CD4-positive, alpha-beta T cell treated with Interleukin-15 for 4 hours (primary cell): Measurements from ENCODE around the gene CARS2.
A peak's percentile ranks its signal among the peaks of the same experiment; 100 is the strongest.
"Not testable (repeated sequence)": the region's sequence is repeated elsewhere in the genome, so short reads cannot be mapped to it uniquely, and the experiment has no call there.

Experiments used
- DNase-seq: peaks from one replicate; pipeline ENCODE4 v3.0.0-alpha.2; 2020; ENCODE audit warnings: low spot score

Gene CARS2

DNA sequence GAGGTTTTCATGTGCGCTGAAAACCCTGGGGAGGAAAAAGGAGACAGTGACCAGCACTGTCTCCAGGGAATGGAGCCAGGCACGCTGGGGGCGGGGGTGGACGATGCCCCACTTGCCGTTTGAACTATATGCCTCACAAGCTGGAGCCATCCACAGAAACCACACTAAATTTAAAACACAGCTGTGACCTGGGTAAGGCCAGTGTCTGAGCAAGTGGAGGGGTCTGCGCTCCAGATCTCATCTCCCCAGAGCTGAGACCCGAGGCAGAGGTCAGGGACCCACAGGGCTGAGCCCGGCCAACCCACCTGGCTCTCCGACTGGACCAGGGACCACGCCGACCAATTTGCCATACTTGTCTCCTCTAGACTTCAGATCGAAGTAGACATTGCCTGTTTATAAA is 23.2 kb downstream of the CARS2 start:
- no peak for DNase-seq

DNA sequence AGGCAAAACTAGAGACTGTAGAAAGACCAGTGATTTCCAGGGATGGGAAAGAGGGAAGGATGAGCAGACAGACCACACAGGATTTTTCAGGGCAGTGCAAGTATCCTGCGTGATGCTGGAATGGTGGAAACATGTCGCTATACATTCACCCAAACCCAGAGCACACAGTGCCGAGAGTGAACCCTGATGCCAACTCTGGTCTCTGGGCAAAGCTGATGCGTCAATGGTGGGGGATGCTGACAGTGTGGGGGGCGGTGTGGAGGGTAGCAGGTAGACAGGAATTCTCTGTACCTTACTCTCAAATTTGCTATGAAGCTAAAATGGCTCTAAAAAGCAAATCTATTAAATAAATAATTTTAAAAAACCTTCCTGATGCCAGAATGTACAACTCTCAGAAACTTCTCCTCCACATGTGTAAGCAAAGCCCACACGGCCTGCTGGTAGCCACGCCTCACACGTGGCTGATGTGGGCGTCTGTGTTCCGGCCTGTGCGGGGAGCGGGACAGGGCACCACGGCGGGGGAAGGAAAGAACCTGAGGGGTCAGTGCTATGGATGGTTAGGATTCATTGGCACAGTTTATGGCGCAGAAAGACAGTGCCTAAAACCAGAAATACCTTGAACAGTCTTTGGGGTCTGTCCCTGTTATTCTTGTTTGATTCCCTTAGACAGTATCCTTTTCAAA is 23.9 kb downstream of the CARS2 start:
- DNase-seq = no peak

DNA sequence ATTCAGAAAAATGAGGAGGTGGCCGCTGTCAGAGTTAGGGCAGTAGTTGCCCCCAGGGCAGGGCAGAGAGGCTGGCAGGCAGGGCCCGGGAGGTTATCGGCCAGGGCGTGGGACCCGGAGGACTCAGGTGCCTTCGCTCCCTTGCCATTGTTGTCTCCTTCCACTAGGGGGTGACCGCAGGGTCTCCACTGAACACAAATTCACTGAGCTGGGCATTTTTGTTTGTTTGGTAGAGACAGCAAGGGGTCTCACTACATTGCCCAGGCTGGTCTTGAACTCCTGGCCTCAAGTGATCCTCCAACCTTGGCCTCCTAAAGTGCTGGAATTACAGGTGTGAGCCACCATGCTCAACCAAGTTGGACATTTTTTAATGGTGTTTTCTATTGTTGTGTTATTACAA is 25.1 kb downstream of the CARS2 start:
- DNase-seq = peak; percentile 16

DNA sequence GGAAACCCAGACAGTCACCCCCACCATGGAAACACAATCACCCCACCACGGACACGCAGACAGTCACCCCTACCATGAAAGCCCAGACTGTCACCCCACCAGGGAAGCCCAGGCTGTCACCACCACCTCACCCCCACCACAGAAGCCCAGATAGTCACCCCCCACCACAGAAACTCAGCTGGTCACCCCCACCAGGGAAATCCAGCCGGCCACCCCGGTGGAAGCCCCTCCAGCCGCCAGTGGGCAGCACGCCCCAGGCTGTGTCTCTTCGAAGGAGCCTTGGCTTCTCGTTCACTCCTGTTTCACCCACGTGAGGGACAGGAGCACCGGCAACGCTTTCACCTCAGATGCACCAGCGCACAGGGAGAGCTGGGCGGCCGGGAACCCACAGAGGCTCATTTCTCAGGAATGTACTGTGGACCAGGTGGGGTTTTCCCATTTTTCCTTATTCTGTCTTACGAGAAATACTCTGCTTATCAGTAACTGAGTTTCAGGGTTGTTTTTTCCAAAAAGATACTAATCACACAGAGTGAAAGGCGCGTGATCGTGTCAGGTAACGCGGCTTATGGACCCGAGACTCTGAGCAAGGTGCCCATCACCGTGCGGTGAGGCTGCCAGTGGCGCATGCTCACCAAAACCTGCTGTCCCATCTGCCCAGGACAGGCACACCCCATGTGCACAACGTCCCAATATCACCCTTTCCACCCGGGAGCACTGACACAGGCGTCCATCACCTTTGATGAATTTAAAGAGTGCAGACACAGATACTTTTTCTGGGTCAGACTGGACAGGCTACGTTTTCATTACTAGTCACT is 28.0 kb downstream of the CARS2 start:
- DNase-seq = no peak

DNA sequence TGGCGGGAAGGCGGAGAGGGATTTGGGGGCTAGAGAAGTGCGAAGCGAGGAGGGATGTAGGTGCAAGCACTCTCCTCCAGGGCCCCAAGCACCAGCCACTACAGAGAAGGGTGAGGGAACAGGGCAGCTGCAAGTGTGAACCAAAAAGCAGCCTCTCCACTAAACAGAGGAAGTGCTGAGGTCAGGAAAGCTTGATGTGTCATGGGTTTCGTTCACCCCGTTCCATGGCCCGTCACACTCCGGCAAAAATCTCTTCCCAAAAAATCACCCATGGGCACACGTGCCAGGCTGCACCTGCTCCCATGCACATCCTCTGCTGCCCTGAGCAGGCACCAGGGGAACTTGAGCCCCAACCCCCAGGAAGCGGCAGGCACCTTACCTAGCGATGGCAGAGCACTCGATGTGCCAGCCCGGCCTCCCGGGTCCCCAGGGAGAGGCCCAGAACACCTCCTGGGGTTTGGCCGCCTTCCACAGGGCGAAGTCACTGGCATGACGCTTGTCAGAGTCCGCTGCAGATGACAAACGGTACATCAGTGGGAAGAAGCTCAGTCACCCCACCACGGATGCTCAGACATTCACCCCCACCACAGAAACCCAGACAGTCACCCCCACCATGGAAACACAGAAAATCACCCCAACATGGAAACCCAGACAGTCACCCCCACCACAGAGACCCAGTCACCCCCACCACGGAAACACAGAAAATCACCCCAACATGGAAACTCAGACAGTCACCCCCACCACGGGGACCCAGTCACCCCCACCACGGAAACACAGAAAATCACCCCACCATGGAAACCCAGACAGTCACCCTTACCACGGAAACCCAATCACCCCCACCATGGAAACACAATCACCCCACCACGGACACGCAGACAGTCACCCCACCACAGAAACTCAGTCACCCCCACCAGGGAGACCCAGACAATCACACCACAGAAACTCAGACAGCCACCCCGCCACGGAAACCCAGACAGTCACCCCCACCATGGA is 29.0 kb downstream of the CARS2 start:
- peak; percentile 16 for DNase-seq

DNA sequence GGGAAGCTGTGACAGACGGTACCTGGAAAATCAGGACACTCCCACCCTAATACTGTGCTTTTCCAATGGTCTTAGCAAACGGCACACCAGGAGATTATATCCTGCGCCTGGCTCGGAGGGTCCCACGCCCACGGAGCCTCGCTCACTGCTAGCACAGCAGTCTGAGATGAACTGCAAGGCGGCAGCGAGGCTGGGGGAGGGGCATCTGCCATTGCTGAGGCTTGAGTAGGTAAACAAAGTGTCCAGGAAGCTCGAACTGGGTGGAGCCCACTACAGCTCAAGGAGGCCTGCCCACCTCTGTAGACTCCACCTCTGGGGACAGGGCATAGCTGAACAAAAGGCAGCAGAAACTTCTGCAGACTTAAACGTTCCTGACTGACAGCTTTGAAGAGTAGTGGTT is 36.1 kb downstream of the CARS2 start:
- DNase-seq = not testable (repeated sequence)

DNA sequence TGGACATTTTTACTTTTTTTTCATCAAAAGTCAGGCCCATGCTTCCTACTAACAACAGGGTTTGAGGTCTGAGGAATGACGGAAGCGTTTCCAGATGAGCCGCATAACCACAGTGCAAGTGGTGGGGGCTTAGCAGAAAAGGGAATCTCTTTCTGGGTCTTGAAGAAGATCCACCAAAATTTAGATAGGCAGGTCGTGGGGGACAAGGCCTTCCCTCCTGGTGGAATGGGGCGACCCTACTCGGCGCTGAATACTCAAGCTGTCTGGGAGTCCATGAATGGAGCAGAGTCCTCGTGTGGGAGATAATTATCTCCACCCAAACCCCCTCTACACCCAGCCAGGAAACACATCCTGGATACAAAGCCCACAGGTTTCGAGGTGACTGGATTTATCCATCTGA is 36.9 kb downstream of the CARS2 start:
- DNase-seq = no peak

DNA sequence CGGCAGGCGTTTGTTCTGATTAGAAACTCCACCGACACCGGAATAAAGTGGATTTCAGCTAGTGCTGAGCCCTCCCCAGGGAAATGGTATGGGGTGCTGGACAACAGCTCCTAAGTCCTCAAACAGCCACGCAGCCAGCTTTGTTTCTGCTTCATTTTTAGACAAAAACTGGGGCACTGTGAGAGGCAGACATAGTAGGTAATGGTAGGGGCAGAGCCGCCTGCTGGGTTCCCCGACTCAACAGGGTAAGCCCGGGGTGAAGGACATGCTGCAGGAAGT is 39.7 kb downstream of the CARS2 start:
- no peak for DNase-seq

DNA sequence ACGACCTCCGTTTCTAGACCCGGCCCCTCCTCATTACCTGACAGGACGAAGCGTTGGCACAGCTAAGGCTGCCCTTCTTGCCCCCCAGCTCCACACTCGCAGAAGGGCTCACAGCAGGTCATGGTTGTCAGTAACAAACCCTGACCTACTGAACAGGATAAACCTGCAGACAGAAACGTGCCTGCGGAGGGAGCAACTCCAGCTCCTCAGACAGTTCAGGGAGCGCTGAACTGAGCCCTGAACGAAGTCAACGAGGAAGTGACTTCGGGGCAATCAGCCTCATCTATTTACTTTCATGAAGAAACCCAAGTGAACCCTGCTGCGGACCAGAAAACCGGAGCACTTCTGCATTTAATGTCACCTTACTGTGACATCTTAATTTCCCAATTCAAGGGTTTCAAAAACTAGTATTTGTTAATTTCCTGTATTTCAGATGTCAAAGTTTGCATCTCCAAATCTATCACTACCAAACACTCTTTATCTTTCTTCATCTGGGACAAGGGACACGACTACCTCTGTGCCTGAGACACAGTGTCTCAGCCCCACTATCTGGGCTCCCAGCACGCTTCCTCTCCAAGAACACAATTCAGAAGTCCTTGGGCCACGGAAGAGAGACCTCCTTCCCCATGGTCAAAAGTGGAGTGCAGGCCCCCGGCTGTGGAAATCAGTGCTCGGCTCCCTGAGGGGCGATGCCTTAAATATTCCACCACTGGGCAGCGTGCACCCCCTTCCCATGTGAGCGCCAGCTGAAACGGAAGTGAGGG is 40.2 kb downstream of the CARS2 start:
- DNase-seq = no peak

DNA sequence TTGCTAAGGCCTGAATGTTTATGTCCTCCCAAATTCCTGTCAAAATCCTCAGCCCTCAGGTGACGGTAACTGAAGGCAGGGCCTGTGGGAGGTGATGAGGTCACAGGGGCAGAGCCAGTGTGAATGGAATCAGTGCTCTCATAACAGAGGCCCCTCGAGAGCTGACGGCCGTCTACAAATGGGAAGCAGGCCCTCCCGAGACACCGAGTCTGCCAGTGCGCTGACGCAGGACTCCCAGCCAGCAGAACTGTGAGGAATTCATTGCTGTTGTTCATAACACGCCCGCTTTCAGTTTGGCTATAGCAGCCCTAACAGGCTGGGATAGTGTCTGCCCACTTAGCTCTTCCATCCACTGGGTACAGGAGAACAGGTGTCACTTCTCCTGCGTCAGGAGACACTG is 41.2 kb downstream of the CARS2 start:
- DNase-seq = no peak

DNA sequence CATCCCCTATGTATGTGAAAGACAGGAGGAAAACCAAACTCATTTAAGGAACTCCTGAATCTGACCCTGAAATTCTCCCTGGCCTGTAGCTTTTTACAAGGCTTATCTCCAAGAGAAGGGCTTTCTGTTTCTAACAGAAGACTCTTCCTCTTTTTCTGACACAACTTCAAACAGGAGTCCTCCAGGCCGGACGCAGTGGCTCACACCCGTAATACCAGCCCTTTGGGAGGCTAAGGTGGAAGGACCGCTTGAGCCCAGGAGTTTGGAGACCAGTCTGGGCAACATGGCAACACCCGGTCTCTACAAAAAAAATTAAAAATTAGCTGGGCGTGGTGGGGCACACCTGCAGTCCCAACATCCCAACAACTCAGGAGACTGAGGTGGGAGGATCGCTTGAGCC is 41.9 kb downstream of the CARS2 start:
- no peak for DNase-seq

DNA sequence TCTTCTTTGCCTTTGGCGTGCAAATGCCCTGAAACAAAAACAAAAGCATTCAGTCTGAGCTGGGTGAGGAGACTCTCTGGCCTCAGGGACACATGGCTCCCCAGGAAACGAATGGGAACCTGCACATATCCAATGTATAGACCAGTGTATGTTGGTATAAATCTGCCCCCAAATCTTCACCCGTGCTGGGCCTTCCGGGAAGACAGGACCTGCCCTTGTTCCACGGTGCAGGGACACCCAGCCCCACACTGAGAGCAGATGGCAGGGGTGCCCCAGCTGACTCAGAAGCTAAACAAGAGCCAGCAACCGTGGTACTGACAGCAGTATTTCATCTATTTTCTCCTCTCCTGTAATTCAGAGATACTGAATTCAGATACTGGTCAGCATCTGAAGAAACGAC is 42.4 kb downstream of the CARS2 start:
- no peak for DNase-seq

DNA sequence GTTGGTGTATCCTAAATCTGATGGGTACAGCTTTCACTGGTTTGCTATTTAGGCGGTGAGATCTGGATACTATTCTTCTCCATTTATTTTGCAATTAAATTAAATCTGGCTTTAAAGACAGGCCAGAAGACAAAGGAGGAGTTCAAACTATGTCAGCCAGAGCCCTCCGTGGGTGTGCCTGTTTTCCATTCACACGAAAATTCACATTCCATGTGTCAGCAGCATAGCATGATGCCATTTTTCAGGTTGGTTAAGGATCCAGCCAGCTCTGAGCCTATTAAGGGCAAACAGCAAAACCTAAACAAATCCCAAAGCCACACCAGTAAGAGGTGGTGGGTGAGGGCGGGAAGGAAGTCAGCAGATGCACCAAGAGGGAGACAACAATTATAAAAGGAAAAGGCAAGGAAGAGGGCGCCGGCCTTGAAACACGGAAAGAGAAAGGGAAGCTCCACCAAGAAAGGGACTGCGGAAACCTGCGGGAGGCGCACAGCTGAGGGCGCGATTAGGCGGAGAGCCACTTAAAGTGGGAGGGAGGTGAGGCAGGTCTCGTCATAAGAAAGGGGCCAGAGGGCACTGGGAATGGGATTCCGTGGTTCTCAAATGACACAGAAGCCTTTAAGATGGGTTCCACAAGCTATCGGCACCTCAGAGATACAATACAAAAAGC is 43.0 kb downstream of the CARS2 start:
- DNase-seq = no peak

DNA sequence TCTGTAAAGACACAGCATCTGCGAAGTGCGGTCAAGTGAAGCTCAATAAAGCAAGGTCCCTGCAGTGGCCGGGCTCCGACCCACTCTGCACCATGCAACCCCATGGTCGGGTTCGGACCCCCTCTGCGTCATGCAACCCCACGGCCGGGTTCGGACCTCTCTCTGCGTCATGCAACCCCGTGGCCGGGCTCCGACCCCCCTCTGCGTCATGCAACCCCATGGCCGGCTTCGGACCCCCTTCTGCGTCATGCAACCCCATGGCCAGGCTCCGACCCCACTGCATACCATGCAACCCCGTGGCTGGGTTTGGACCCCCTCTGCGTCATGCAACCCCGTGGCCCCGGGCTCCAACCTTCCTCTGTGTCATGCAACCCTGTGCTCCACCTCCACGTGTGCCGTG is 43.8 kb downstream of the CARS2 start:
- no peak for DNase-seq

DNA sequence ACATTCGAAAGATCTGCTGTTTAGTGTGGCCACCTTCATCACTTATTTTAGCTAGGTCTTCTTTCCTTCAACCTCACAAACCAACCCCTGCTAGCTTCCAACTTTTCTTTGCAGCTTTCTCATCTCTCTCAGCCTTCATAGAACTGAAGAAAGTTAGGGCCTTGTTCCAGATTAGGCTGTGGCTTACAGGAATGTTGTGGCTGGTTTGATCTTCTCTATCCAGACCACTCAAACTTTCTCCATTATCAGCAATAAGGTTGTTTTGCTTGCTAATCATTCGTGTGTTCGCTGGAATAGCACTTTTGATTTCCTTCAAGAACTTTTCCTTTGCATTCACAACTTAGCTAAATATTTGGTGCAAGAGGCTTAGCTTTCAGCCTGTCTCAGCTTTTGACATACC is 44.7 kb downstream of the CARS2 start:
- no peak for DNase-seq

DNA sequence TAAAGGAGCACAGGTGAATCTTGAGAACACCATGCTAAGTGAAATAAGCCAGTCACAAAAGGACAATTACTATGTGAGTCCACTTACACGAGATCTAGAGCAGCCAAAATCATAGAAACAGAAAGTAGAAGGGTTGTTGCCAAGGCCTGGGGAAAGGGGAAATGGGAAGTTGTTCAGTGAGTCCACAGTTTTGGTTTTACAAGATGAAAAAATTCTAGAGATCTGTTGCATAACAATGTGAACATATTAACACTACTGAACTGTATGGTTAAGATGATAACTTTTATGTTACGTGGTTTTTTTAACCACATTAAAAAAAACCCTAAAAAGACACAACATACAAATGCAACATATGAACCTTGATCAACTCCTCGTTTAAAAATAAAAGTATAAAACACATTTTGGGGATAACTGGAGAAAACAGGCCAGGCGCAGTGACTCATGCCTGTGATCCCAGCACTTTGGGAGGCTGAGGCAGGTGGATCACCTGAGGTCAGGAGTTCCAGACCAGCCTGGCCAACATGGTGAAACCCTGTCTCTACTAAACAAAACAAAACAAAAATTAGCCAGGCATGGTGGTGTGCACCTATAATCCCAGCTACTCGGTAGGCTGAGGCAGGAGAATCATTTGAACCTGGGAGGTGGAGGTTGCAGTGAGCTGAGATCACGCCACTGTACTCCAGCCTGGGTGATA is 47.6 kb downstream of the CARS2 start:
- not testable (repeated sequence) for DNase-seq

DNA sequence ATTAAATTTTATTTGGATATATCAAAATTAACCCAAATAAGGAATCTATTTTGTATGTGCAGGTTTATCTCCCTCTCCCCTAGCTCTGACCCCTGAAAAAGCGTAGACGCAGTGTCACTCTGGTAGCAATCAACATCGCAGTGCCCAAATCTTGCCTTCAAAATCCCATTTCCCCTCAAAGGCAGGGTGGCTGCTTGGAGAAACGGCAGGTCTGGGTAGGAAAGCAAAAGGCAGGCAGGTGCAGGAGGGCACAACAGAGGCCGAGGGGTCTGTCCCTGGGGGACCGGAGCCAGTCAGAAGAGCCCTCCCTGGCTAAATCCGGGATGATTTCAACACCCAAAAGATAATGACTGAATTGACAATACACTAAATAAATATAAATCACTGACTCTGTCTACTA is 48.7 kb downstream of the CARS2 start:
- DNase-seq = no peak

DNA sequence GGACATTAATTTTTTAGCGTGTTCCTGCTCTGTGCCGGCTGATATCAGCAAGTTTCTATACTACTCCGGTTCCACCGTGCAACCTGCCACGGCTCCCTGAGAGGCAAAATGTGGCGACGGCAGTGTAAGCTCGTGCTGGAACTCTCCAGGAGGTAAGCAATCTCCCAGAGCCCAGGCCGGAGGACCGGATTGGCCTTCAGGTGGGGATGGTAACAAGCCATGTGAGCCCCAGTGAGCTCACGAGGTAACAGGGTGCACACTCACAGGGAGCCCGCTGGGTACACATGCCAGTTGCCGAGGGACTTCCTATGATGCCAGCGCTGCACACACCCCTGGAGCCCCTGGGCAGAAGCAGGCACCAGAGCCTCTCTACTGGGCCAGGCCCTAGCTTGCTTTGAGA is 52.1 kb downstream of the CARS2 start:
- DNase-seq = no peak

DNA sequence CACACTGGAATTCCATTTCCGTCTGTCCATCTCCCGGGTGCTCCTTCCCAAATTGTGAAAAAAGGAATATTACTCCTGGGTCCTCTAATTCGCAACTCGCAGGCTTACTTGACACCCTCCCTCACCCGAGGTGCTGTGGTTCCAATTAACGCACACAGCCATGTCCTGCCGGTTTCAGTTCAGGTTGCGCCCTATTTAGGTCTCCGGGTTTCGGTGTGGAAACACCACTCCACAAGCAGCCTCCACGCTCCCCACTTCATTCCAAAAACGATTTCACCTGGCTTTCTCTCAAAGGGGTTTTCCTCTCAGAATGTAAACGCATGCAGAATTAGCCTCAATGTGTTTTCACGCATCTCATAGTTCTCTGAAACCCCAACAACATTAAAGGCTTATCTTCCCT is 52.6 kb downstream of the CARS2 start:
- no peak for DNase-seq

DNA sequence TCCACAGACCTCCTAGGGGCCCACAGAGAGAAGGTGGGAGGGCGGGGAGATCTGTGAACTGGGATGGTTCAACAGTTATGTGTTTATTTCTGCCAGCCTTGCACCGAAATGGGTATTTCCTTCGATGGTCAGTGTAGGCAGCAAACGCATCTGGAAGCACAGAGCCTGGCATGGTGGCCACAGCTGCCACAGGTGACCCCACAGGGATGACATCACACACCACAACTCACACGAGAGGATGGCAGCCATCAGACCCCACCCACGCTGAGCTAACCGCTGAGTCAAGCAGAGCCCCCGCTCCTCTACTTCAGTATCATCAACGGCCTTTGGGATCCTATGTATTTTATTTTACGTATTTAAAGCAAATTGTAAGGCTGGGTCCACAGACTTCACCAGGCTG is 53.2 kb downstream of the CARS2 start:
- DNase-seq = no peak

DNA sequence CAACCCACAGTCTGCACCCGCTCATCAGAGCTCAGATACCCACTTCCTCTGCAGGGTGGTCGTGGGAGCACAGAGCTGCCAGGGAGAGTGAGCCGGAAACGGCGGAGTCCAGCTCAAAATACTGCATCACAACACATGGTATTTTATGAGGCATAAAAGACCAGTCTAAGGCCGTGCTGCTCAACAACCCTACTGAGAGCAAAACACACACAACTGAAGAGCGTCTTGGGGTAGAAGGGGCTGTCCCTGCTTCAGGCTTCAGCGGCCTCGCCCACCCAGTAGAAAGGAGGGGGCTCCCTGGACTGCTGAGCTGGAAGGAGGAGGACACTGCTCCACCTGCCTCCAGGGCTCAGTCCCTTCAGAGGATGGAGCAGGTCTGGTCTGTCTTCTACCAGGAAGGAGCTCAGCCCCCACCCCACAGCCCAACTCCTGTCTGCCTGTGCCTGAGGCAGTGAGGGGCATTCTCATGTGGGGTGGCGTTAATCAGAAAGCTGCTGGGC is 53.6 kb downstream of the CARS2 start:
- no peak for DNase-seq
